Endothelial cell of umbilical vein (primary cell): ENCODE data around the gene PPP2R3C. TPM values are rescaled to one million over a fixed set of nuclear protein-coding genes. Genes with fewer than 3 reads are reported as not detected.

Experiments used
- BruUV-seq: library from RNA; stranded (reverse); fragments of 400-500 nt; replicated peaks from 2 replicates; lab custom pipeline; 2021; lab: Mats Ljungman, UMichigan
- CTCF ChIA-PET: fragments of 300-600, 350-600 bp; sonication (Branson Sonifier 250); formaldehyde crosslinking; loops from one replicate; lab custom pipeline; 2021; ENCODE audit warnings: antibody characterized with exemption, inconsistent platforms; lab: Charles Lee
- POLR2A ChIA-PET: fragments of 300-600, 350-600 bp; sonication (Branson Sonifier 250); formaldehyde crosslinking; loops from one replicate; lab custom pipeline; 2021; ENCODE audit warnings: antibody characterized with exemption, inconsistent platforms; lab: Charles Lee
- DNase-seq: peaks from one replicate; pipeline ENCODE4 v3.0.0-alpha.2; 2011; ENCODE audit warnings: low read depth, low spot score
- FAIRE-seq: peaks from 2 replicates; lab custom pipeline; 2011; peaks lifted over from hg19 to GRCh38; lab: Jason Lieb, UNC
- H2AFZ ChIP-seq: 2 replicates; pipeline ENCODE4 v1.6.0; 2012; ENCODE audit warnings: low read depth, low read length, control low read depth, inconsistent platforms
- H3K27ac ChIP-seq: 2 replicates; pipeline ENCODE4 v1.5.1; 2011; ENCODE audit warnings: low read depth, mild to moderate bottlenecking, control low read depth, low read length, moderate library complexity; ENCODE audit not compliant: insufficient read depth
- H3K27me3 ChIP-seq, 2 experiments: 2 replicates each; pipeline versions ENCODE4 v1.6.0 to v1.6.1; 2011; ENCODE audit warnings: low read length in 2 of 2, mixed read lengths in 1 of 2; ENCODE audit not compliant: control insufficient read depth in 2 of 2, insufficient read depth in 2 of 2
- H3K36me3 ChIP-seq, 2 experiments: 2 replicates in 1 of 2; 3 replicates in 1 of 2; pipeline ENCODE4 v1.5.1; 2011; ENCODE audit warnings: low read length in 2 of 2, mild to moderate bottlenecking in 1 of 2, moderate library complexity in 1 of 2; ENCODE audit not compliant: control insufficient read depth in 2 of 2, insufficient read depth in 2 of 2; ENCODE audit errors: extremely low read depth in 1 of 2
- H3K4me1 ChIP-seq: 3 replicates; pipeline ENCODE4 v1.5.1; 2011; ENCODE audit warnings: mild to moderate bottlenecking, low read length; ENCODE audit not compliant: control insufficient read depth, insufficient read depth; ENCODE audit errors: extremely low read depth
- H3K4me2 ChIP-seq: 2 replicates; pipeline ENCODE4 v1.6.1; 2011; ENCODE audit warnings: low read length, control low read depth, mixed read lengths; ENCODE audit not compliant: insufficient read depth
- H3K4me3 ChIP-seq, 3 experiments: fragments of 200-600 bp in 1 of 3; sonication (generic), shearing (Covaris generic) in 1 of 3; replicated peaks in 1 of 3; 2 replicates each; pipeline ENCODE4 v1.5.1; 2011 to 2016; ENCODE audit warnings: control low read depth in 3 of 3, low read length in 3 of 3, mild to moderate bottlenecking in 2 of 3, inconsistent platforms in 1 of 3, low read depth in 1 of 3, moderate library complexity in 1 of 3; ENCODE audit not compliant: insufficient read depth in 1 of 3
- H3K79me2 ChIP-seq: 2 replicates; pipeline ENCODE4 v1.6.0; 2012; ENCODE audit warnings: low read length, inconsistent platforms; ENCODE audit not compliant: control insufficient read depth, insufficient read depth
- H3K9ac ChIP-seq: replicated peaks from 2 replicates; pipeline ENCODE3; 2011; ENCODE audit warnings: low read length, control low read depth; ENCODE audit not compliant: insufficient read depth; ENCODE audit errors: extremely low read depth
- H3K9me1 ChIP-seq: replicated peaks from 3 replicates; pipeline ENCODE4 v1.6.0; 2011; ENCODE audit warnings: mild to moderate bottlenecking, low read length; ENCODE audit not compliant: control insufficient read depth, insufficient read depth; ENCODE audit errors: extremely low read depth
- H3K9me3 ChIP-seq: replicated peaks from 2 replicates; pipeline ENCODE4 v1.5.1; 2012; ENCODE audit warnings: low read length, inconsistent platforms; ENCODE audit not compliant: control insufficient read depth, insufficient read depth
- H4K20me1 ChIP-seq: replicated peaks from 2 replicates; pipeline ENCODE3; 2011; ENCODE audit warnings: mild to moderate bottlenecking, low read length; ENCODE audit not compliant: control insufficient read depth, insufficient read depth; ENCODE audit errors: extremely low read depth
- CTCF ChIP-seq, 2 donors: IDR thresholded peaks; 1 replicate in 1 of 2; 2 replicates in 1 of 2; pipeline ENCODE4 v1.5.1; 2011; ENCODE audit warnings: low read length in 2 of 2, mild to moderate bottlenecking in 2 of 2, moderate library complexity in 2 of 2, control low read depth in 1 of 2, inconsistent platforms in 1 of 2, low read depth in 1 of 2; ENCODE audit not compliant: insufficient read depth in 1 of 2; ENCODE audit errors: extremely low read depth in 1 of 2
- FOS ChIP-seq: IDR thresholded peaks from 2 replicates; pipeline ENCODE4 v1.6.1; 2011; ENCODE audit warnings: mild to moderate bottlenecking, low read length, moderate library complexity, borderline replicate concordance; ENCODE audit not compliant: insufficient read depth
- GATA2 ChIP-seq: IDR thresholded peaks from 2 replicates; pipeline ENCODE4 v1.7.0; 2011; ENCODE audit warnings: low read depth, mild to moderate bottlenecking, moderate library complexity, mixed read lengths, low read length; ENCODE audit not compliant: insufficient read length, insufficient read depth
- JUN ChIP-seq: IDR thresholded peaks from 2 replicates; pipeline ENCODE4 v1.6.1; 2011; ENCODE audit warnings: borderline replicate concordance, low read depth; ENCODE audit not compliant: insufficient read length, insufficient read depth
- MAX ChIP-seq: IDR thresholded peaks from 2 replicates; pipeline ENCODE4 v1.6.1; 2011; ENCODE audit not compliant: insufficient read depth, insufficient read length
- MYC ChIP-seq: IDR thresholded peaks from one replicate; pipeline ENCODE4 v1.6.1; 2011; ENCODE audit warnings: mild to moderate bottlenecking, low read depth, low read length
- POLR2A ChIP-seq: IDR thresholded peaks from 2 replicates; pipeline ENCODE4 v1.6.1; 2012; ENCODE audit warnings: low read depth, mild to moderate bottlenecking, control low read depth, low read length
- POLR2AphosphoS5 ChIP-seq: IDR thresholded peaks from 2 replicates; pipeline ENCODE4 v1.6.1; 2012; ENCODE audit warnings: low read depth, mild to moderate bottlenecking, control low read depth, low read length, moderate library complexity; ENCODE audit not compliant: insufficient read depth
- dilution Hi-C: fragments of 300-500 bp; cut with MboI; formaldehyde crosslinking; loops from one replicate; pipeline ENCODE4 v1.15.0; 2019; ENCODE audit warnings: low sequenced_read_pairs; ENCODE audit not compliant: extremely low pct_ligation_motif_present
- intact Hi-C: fragments of 100-400 bp; cut with micrococcal nuclease; formaldehyde crosslinking; loops from one replicate; pipeline ENCODE4 v1.10.0; 2022
- polyA plus RNA-seq, 4 experiments: library from polyadenylated mRNA; depleted of rRNA in 3 of 4; stranded (reverse) in 3 of 4; unstranded in 1 of 4; fragments of >200 nt; gene quantifications; 2 replicates each; pipeline versions ENCODE4 v1.2.1 to v1.2.3, GENCODE V29; 2011 to 2012; ENCODE audit warnings: missing spikeins in 1 of 4
- total RNA-seq: library from RNA; stranded (reverse); gene quantifications from 2 replicates; pipeline ENCODE4 v1.2.3, GENCODE V29; 2021

PPP2R3C gene
- total and polyA plus RNA-seq, 2 donors (not counting 3 experiments of a cell fraction or from before 2014, with no cell fraction given) = 10.2 to 40.6 TPM

- ChIA-PET POLR2A (interaction anchor here (0.5 to 1.4 kb wide), 9 partner anchors 18 to 395 kb away, joined by 3 to 10 read pairs (median 4); partner anchors contain the start of genes BAZ1A, NFKBIA and SRP54), CTCF (interaction anchor here (1.1 to 1.8 kb wide), 5 partner anchors 10 to 373 kb away, joined by 3 to 6 read pairs (median 4); no protein-coding TSS in a partner anchor)
- H3K79me2 ChIP-seq = peaks cover 11% of the 10 kb centered on the region
Measured at GRCh38 chr14:35046048-35046750, 75.6 kb downstream of the PPP2R3C start, which contains the start of gene FAM177A1. Gene FAM177A1 (plus strand): TSS chr14:35046272. CDS start chr14:35046464, 192 bp downstream.

More at GRCh38 chr14:35046048-35046750, 75.6 kb downstream of the PPP2R3C start, which contains the start of gene FAM177A1:
- no TSS peak for BruUV-seq
- Histone ChIP-seq H4K20me1 (no peaks in the 10 kb centered on the region), H3K27me3 (no peaks in the 10 kb centered on the region), H3K4me2 (peak within 1 kb of the TSS; percentile 96), H3K36me3 (no peaks in the 10 kb centered on the region), H2AFZ (peak within 1 kb of the TSS; percentile 95), H3K4me1 (peaks cover 21% of the 10 kb centered on the region), H3K9ac (peak within 1 kb of the TSS; percentile 93), H3K27ac (peak within 1 kb of the TSS; percentile 94), H3K9me1 (no peaks in the 10 kb centered on the region), H3K4me3 (peak within 1 kb of the TSS; percentile 69 to 91 (median 74)), H3K9me3 (no peaks in the 10 kb centered on the region)
- FAIRE-seq (peak; percentile 77), DNase-seq (peak; percentile 98)
- dilution Hi-C loops (no loop called here), intact Hi-C loops (loop anchor here (1.0 to 5.0 kb wide), 4 partner anchors 64 to 366 kb away; partner anchors contain the start of genes BAZ1A, PPP2R3C and SRP54)
- TF ChIP-seq GATA2 = no peak
- TF ChIP-seq FOS = no peak
- peak in 1 of 2 donors; percentile 3 for TF ChIP-seq CTCF (IDR thresholded peaks at IDR 0.05; ENCODE audit: extremely low read depth in 1 of 2, insufficient read depth in 1 of 2, low read depth in 1 of 2, low read length in 2 of 2)
- peak; percentile 53 for TF ChIP-seq JUN
- TF ChIP-seq POLR2AphosphoS5 = peak; percentile 87
- TF ChIP-seq MAX = peak; percentile 53
- TF ChIP-seq MYC = no peak
- TF ChIP-seq POLR2A = peak; percentile 61
